ENCODE measurements around the gene TACO1.

The TACO1 gene

DNA sequence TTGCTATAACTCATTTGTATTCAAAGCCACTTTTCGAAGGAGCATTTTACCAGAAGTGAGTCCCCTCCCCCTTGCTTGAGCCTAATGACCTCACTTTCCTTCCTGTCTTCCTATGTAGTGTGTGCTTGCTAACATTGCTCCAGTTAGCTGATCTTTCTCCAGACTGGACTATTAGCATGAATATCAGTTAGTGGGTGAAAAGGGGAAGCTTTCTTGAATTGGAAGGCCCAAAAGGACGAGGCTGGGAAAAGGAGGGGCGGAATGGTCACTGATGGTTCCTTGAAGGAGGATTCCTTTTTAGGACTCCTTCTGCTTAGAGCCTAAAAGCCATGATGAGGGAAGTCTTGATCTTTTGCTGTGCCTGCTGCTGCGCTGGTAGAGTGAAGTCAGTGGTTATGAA lies 33.5 kb downstream of the TACO1 start:
- ATAC-seq (ENCODE audit: low read depth) (no peak), DNase-seq (ENCODE audit: low spot score) (no peak)
- Histone ChIP-seq H3K36me3 (ENCODE audit: low read depth) (peaks cover 34% of the 10 kb centered on the region), H3K4me3 (ENCODE audit: severe bottlenecking) (no peak overlapping the region), H3K27ac (ENCODE audit: poor library complexity, severe bottlenecking) (no peak overlapping the region), H3K9me3 (ENCODE audit: severe bottlenecking) (no peaks in the 10 kb centered on the region), H3K27me3 (ENCODE audit: insufficient read depth, poor library complexity, severe bottlenecking) (no peaks in the 10 kb centered on the region), H3K4me1 (ENCODE audit: insufficient read depth, poor library complexity, severe bottlenecking) (no peaks in the 10 kb centered on the region)
- TF ChIP-seq, protein P1, sequence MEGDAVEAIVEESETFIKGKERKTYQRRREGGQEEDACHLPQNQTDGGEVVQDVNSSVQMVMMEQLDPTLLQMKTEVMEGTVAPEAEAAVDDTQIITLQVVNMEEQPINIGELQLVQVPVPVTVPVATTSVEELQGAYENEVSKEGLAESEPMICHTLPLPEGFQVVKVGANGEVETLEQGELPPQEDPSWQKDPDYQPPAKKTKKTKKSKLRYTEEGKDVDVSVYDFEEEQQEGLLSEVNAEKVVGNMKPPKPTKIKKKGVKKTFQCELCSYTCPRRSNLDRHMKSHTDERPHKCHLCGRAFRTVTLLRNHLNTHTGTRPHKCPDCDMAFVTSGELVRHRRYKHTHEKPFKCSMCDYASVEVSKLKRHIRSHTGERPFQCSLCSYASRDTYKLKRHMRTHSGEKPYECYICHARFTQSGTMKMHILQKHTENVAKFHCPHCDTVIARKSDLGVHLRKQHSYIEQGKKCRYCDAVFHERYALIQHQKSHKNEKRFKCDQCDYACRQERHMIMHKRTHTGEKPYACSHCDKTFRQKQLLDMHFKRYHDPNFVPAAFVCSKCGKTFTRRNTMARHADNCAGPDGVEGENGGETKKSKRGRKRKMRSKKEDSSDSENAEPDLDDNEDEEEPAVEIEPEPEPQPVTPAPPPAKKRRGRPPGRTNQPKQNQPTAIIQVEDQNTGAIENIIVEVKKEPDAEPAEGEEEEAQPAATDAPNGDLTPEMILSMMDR (IDR thresholded peaks at IDR 0.05; ENCODE audit: poor library complexity, severe bottlenecking): no peak

DNA sequence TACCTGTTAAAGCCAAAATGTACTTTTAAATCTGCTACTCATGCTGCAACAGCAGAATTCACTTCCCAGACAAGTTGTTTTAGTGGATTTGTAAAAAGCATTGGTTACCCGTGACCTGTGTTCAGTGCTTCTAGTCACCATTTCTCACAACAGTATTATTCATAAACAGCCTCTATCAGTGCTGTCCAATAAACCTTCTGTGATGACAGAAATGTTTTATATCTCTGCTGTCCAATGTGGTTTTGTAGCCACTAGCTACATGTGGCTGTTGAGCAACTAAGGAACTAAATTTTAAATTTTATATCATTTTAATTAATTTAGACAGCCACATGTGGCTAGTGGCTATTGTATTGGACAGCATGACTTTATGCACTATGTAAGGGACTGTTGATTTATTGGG lies 34.1 kb downstream of the TACO1 start:
- TF ChIP-seq, protein P1 (IDR thresholded peaks at IDR 0.05; ENCODE audit: poor library complexity, severe bottlenecking): no peak
- Histone ChIP-seq H3K4me1 (ENCODE audit: insufficient read depth, poor library complexity, severe bottlenecking) (no peaks in the 10 kb centered on the region), H3K9me3 (ENCODE audit: severe bottlenecking) (no peaks in the 10 kb centered on the region), H3K27ac (ENCODE audit: poor library complexity, severe bottlenecking) (no peak overlapping the region), H3K4me3 (ENCODE audit: severe bottlenecking) (no peak overlapping the region), H3K36me3 (ENCODE audit: low read depth) (peaks cover 34% of the 10 kb centered on the region), H3K27me3 (ENCODE audit: insufficient read depth, poor library complexity, severe bottlenecking) (no peaks in the 10 kb centered on the region)
- no peak for ATAC-seq (ENCODE audit: low read depth)
- DNase-seq (ENCODE audit: low spot score): no peak

DNA sequence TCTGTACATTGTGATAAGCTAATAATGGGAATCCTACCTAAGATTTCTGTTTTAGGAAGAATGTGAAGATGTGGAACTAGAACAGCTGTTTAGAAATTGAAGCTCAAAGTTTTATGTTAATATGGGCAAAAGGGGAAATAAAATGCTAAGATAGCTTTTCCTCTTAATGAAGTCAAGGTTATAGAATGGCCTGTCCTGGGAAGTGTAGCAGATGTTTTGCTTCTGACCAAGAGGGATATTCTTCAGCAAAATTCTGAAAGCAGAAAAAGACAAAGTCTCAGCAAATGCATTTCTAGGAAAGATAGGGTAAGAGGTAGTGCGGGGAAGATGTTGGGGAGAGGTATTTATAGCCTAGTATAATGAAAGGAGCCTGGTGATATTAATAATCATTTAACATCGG lies 34.6 kb downstream of the TACO1 start:
- DNase-seq (ENCODE audit: low spot score): no peak

DNA sequence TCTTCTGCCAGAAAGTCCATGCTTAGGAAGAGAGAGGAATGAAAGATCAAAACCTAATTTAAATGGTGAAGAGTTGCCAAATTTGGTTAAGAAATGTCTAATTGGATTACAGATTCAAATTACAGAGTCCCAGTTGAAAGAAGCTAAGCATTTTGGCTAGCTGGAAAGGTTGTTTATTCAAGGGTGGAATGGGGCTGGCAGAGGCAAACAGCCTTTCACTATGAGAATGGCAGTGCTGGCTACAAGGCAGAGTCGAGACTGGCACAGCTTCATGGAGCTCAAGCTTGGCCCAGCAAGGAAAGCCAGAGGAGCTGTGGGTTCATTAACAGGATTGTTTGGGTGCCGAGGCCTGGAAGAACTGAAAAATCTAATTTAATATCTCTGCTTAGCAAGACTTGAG lies 35.1 kb downstream of the TACO1 start:
- no peak for DNase-seq (ENCODE audit: low spot score)
- H3K36me3 ChIP-seq (ENCODE audit: low read depth): peaks cover 34% of the 10 kb centered on the region
- no peaks in the 10 kb centered on the region for H3K4me1 ChIP-seq (ENCODE audit: insufficient read depth, poor library complexity, severe bottlenecking)
- TF ChIP-seq, protein P1 (IDR thresholded peaks at IDR 0.05; ENCODE audit: poor library complexity, severe bottlenecking): no peak
- H3K27ac ChIP-seq (ENCODE audit: poor library complexity, severe bottlenecking): no peak overlapping the region
- no peak for ATAC-seq (ENCODE audit: low read depth)
- no peak overlapping the region for H3K4me3 ChIP-seq (ENCODE audit: severe bottlenecking)
- no peaks in the 10 kb centered on the region for H3K27me3 ChIP-seq (ENCODE audit: insufficient read depth, poor library complexity, severe bottlenecking)
- no peaks in the 10 kb centered on the region for H3K9me3 ChIP-seq (ENCODE audit: severe bottlenecking)

More for the DNA sequence above, 34.6 kb downstream of the TACO1 start:
- TF ChIP-seq, protein P1 (IDR thresholded peaks at IDR 0.05; ENCODE audit: poor library complexity, severe bottlenecking): no peak
- no peaks in the 10 kb centered on the region for H3K9me3 ChIP-seq (ENCODE audit: severe bottlenecking)
- no peak for ATAC-seq (ENCODE audit: low read depth)
- H3K36me3 ChIP-seq (ENCODE audit: low read depth): peaks cover 34% of the 10 kb centered on the region
- H3K4me1 ChIP-seq (ENCODE audit: insufficient read depth, poor library complexity, severe bottlenecking): no peaks in the 10 kb centered on the region
- H3K27ac ChIP-seq (ENCODE audit: poor library complexity, severe bottlenecking): no peak overlapping the region
- H3K27me3 ChIP-seq (ENCODE audit: insufficient read depth, poor library complexity, severe bottlenecking): no peaks in the 10 kb centered on the region
- H3K4me3 ChIP-seq (ENCODE audit: severe bottlenecking): no peak overlapping the region

DNA sequence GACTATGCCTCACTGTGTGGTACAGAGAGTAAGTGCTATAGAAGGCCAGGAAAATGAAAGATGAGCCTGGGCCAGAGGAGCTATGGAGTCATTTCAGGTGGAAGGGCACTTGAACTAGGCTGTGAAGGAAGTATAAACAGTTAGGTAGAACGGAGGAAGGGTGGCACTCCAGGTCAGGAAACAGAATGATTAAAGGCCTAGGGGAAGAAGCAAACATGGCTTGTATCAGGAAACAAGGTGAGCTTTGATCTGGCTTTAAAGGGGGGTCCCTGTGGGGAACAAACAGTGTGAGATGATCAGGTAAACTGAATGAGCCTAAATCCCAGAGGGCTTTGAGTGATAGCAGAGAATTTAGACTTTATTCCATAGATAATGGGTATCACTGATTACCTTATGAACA lies 38.4 kb downstream of the TACO1 start:
- no peaks in the 10 kb centered on the region for H3K4me1 ChIP-seq (ENCODE audit: insufficient read depth, poor library complexity, severe bottlenecking)
- TF ChIP-seq, protein P1 (IDR thresholded peaks at IDR 0.05; ENCODE audit: poor library complexity, severe bottlenecking): no peak
- no peak for ATAC-seq (ENCODE audit: low read depth)
- no peaks in the 10 kb centered on the region for H3K9me3 ChIP-seq (ENCODE audit: severe bottlenecking)
- no peaks in the 10 kb centered on the region for H3K27me3 ChIP-seq (ENCODE audit: insufficient read depth, poor library complexity, severe bottlenecking)
- H3K4me3 ChIP-seq (ENCODE audit: severe bottlenecking): no peak overlapping the region
- peaks cover 19% of the 10 kb centered on the region for H3K36me3 ChIP-seq (ENCODE audit: low read depth)
- H3K27ac ChIP-seq (ENCODE audit: poor library complexity, severe bottlenecking): no peak overlapping the region
- DNase-seq (ENCODE audit: low spot score): no peak

Data from RWPE2 (cell line).